GM03348 (cell line): Measurements from ENCODE around the gene LRRC38.

ENCODE experiments used
- DNase-seq: peaks from one replicate; pipeline ENCODE4 v3.0.0; 2012; ENCODE audit warnings: low spot score

Gene LRRC38

DNA sequence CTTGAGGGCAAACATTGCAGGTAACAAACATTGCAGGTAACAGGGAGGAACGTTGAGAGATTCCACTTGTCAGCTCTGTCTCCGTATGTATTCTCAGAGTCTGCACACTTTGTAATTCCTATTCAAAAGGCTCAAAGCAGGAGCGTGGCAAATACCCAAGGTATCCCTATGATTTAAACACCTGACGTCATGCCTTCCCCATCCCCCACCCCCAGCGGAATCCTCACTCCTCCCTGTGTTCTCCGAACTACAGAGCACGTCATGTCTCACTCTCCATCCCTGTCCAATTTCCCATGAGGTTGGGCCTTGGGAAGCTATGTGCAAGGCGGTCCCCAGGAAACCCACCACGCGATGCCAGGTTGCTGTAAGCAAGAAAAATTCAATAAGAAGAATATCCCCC lies 2.8 kb upstream of the LRRC38 start:
- no peak for DNase-seq

GRCh38 chr1:13514821-13515220 lies 1.0 kb upstream of the LRRC38 start:
- DNase-seq = no peak

GRCh38 chr1:13513063-13513894 lies 524 bp downstream of the LRRC38 start:
- no peak for DNase-seq

- no peak for DNase-seq
Measured at GRCh38 chr1:13512472-13512871, 1.3 kb downstream of the LRRC38 start.

DNA sequence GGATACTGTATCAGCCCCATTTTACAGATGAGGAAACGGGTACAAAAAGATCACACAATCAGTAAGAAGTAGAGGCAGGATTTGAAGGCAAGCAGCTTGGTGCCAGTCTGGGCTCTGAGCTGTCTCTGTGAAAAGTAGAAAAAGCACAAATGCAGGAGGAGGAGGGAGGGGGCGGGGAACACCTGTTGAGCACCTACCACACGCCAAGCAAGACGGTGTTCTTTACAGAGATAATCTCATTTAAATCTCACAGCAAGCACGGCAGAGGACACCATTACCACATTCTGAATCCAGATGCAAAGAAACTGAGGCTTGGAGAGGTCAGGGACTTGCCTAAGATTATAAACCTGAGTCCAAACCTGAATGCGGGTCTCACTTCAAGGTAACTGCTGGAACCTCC lies 3.3 kb downstream of the LRRC38 start:
- DNase-seq = no peak

- DNase-seq = no peak
Measured at GRCh38 chr1:13507075-13507474, 6.7 kb downstream of the LRRC38 start.

- DNase-seq = no peak
Measured at GRCh38 chr1:13505020-13505419, 8.8 kb downstream of the LRRC38 start.

DNA sequence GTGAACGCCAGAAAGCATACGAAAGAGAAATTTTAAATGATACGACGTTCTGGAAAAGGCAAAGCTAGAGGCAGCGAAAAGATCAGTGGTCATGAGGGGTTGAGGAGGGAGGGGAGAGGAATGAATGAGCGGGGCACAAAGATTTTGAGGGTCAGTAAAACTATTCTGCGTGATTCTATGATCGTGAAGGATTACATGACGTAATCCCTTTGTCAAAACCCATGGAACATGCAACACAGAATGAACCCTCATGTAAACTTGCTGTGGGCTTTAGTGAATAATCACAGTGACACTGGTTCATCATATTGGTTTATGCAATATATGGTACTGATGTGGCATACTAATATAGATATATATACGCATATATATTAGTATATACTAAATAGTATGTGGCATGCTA lies 13.0 kb downstream of the LRRC38 start:
- DNase-seq = no peak

- no peak for DNase-seq
Measured at GRCh38 chr1:13499422-13499821, 14.4 kb downstream of the LRRC38 start.

- DNase-seq = no peak
Measured at GRCh38 chr1:13498553-13498952, 15.2 kb downstream of the LRRC38 start.

DNA sequence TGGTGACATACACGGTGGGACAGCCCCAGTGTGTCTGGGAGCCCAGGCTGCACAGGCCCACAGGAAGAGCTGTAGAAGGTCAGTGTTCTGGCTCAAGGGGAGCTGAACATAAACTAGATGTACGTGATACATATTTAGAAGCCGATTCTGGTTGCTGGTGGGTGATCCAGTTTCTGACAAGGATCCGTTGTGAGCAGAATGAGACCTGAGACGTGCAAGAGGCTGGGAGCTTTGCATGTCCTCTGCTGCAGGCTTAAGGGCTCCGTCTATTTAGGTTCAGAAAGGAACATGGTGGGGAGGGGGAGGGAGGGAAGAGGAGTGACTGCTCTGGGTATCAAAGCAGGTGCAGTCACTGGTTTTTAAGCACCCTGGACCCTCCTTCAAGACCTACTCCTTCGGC lies 18.6 kb downstream of the LRRC38 start:
- no peak for DNase-seq

GRCh38 chr1:13494712-13495111 lies 19.1 kb downstream of the LRRC38 start:
- DNase-seq = no peak

GRCh38 chr1:13494025-13494424 lies 19.8 kb downstream of the LRRC38 start:
- DNase-seq = no peak

- DNase-seq = no peak
Measured at GRCh38 chr1:13492711-13493110, 21.1 kb downstream of the LRRC38 start.

GRCh38 chr1:13487957-13488356 lies 25.8 kb downstream of the LRRC38 start:
- DNase-seq = no peak

DNA sequence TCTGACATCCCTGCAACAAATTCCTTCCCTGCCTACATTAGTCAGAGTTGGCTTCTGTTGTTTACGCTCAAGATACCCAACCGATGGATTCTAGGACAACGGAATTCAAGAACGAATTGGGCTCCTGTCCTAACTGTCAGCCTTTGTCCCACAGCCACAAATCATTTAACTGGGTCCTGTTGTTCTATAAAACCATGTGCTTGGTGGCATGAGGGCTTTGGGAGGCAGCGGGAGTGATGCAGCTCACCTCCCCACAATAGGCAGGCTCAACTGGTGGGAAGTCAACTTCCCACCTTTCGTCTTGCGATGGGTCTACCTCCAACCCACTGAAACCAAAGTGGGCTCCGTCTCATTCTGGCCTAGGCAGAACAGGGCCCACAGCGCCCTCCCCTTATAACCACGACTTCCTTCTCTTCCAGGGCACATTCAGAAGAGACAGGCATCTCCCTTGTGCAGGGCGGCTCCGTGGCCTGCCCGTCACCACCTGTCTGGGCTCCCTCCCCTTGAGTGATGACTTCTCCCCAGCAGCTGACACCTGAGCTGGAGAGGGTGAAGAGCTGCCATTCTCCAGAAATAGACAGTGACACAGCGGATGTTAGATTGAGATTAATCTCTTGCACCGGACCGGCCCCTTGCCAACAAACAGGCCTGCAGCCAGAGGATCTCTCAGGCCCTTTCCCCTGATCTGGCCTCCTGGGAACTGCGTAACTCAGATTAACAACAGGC lies 26.5 kb downstream of the LRRC38 start:
- no peak for DNase-seq

DNA sequence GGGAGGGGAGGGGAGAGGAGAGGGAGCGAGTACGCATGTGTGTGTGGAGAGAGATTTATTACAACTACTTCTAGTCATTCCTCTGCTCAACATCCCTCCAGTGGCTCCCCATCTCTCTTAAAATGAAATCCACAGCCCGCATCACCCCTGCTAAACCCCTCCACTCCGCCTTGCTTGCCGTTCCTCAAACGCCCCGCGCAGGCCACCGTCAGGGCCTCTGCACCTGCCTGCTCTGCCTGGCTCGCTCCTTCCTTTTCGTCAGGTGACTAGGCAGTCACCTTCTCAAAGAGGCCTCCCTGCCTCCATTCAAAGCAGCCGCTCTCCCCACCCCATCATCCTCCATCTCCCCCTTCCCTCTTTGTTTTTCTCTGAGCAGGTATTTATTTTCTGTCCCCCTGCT lies 29.9 kb downstream of the LRRC38 start:
- DNase-seq = no peak

DNA sequence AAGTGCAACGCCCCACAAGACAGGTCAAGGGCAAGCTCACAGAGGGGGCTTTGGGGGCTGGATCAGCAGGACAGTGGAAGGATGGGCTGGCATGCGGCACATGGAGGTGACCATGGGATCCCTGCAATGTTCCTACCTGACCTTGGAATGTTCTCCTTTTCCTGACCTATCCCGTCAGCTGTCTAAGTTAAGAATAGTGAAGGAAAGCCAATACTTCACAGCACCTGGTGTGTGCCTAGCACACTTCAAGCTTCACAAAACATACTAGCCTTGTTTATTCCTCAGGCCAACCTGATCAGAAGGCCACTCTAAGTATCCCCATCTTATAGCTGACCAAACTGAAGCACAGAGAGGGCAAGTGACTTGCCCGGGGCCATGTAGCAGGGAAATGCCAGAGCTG lies 31.2 kb downstream of the LRRC38 start:
- no peak for DNase-seq

DNA sequence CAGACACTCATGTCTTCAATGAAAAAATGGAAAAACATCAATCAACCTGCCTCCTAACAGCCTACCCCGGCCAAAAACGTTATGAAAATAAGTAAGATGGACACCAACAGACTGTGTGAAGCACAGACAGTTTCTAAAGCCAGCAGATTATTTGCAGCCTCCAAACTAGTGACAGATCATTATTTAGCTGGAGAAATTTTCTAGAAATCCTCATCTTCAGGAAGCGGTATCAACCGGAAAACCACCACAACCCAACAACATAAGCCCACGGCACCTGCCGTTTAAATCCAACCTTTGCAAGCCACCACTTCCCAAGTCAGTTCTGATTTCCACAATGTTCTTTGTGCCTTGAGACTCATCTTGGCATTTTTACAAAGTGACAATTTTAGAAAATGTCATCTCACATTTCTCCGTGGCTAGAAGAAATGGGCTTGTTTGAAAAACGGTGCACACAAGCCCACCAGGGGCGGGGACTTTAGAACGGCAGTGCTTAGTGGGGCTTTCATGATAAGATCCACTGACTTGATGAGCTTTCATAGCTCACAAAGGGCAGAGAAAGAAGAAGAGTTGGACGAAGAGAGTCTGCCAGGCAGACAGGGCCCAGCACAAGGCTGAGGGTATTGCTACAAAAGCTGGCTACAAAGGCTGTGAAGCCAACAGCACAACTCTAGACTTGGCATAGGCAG lies 34.5 kb downstream of the LRRC38 start:
- DNase-seq = no peak

- DNase-seq = no peak
Measured at GRCh38 chr1:13478692-13479091, 35.1 kb downstream of the LRRC38 start.

DNA sequence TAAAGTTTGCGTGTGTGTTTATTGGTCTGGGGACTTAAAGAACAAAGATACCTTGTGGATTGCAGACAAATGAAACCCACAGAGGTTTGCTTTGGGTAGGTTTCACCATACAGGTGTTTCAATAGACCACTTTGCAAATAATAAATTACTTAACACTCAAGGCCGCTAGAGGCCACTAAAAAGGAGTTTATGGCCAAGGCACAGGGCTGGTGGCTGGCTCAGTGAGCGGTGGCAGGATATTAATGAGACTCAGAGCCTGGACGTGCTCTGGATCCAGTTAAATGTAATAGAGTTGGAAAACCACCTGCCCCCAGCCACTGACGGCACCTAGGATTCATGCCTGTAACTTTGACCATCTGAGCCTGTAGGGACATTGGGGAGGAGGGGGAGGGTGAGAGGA lies 44.5 kb downstream of the LRRC38 start:
- no peak for DNase-seq

GRCh38 chr1:13465515-13465914 lies 48.3 kb downstream of the LRRC38 start:
- no peak for DNase-seq

- DNase-seq = no peak
Measured at GRCh38 chr1:13462682-13463081, 51.1 kb downstream of the LRRC38 start.
